HG03135 (cell line): ENCODE data around the gene MED12.

Experiments
- ATAC-seq: cut with Tn5 transposase; IDR thresholded peaks from one replicate; pipeline ENCODE4 v1.9.1; 2021; ENCODE audit warnings: mild to moderate bottlenecking, moderate library complexity; ENCODE audit not compliant: unreplicated experiment

The MED12 gene

DNA sequence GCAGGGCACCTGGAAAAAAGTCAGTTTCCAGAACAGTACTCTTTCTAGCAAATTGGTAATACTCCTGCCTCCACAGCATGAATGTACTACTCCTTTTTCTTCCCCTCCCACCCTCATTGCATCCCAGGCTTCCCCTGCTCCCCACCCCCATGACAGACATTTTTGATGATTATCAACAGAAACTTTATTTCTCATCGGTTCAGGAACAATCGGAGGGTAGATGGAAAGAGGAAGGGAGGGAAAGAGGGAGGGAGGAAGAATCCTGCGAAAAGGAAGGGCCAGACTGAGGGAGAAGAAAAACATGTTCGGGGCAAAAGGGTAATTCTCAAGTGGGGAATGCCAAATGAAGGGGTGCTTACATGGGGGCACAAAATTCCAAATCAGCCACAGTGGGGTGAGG, 11.2 kb upstream of the MED12 start:
- no peak for ATAC-seq

DNA sequence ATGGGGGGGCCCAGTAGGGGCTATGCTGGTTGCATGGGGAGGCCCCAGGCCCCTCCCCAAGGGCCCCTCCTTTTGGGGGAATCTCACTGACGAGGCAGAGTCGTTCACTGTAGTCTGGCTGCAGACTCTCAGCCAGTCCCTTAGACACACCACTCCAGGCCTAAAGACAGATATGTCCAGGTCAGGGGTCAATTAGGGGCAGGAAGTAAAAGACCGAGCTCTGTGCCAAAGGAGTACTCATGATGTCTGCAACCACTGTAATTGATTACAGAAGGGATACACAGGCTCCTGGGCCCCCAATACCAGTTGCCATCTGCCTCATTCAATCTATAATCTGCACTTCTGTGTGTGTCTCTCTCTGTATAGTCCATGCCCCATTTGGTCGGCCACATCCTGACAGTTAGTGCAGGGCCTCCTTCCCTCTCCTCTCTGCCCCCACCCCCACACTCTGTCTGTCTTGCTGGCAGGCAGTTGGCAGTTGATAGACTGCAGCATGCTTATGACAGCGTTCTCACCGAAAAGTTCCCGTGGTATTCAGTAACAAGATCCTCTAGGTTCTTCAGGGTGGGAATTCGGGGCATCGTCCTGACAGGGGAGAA, 10.5 kb upstream of the MED12 start:
- no peak for ATAC-seq

DNA sequence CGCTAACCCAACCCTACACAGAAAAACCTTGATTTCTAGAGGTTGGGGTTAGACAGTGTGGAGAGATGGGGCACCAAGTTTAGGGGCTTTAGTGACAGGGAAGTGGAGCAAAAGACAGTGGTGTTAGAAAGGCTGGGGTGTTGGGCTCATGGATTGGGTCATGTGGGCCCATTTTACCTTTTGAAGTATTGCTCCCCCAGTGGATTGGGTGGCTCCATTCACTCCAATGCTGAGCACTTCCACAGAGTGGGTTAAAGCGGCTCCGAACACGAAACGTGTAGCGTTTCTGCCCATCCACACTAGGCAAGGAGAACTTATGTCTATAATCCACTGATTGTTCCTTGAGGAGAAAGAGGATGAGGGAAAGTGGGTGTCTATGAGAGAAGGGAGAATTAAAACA, 9.3 kb upstream of the MED12 start:
- ATAC-seq, result no peak

DNA sequence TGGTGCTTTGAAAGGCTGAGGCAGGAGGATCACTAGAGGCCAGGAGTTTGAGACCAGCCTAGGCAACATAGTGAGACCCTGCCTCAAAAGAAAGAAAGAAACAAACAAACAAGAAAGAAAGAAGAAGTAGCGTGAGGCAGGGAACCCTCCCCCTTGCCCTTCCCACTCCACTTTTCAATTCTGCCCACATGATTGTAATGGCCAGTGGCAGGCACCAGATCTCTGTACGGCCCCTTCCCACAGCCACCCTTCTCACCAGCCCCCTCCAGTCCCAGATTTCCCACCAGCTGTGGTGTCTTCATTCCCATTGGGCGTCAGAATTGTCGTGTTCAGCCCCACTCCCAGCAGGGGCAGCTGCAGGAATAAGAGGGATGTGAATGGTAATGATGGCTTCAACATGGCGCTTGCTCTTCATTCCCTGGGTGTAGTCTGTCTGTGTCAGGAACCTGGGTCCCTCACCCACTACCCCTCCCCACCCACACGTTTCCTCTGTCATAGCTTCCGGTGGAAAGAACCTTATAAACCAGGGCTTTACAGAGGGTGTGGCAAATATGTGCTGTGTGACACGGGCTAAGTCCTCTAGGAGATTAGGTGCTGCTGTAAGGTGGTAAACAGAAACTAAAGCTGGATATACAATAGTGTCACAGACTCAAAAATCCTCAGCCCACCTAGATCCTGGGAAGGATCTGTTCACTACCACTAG, 7.1 kb upstream of the MED12 start, which contains the start of gene IL2RG:
TSS of gene IL2RG (minus strand) at position 437 of the 703 bp plus-strand sequence. CDS start at position 399, 38 bp downstream.
- ATAC-seq, result peak; percentile 85

DNA sequence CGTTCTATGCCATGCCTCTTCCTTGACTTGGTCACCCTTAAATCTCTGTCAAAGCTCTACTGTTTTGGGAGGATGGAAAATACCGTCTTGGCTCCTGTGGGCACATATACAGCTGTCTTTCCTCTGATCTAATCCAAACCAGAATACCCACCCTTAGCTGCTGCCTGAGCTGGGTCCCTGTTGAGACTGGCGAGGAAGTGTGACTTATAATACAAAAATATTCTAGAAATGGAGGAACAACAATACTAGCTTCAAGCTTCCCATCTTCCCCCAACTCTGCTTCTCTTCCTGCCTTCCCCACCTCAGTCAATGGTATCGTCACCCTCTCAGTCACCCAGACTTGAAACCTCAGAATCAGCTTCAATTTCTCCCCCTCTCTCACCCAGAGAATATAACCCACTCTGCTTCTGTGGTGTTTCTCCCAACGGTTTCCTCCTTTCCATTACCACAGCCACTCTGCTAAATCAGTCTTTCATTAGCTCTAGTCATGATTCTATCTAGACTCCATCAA, 6.4 kb upstream of the MED12 start:
- ATAC-seq, result peak; percentile 9

DNA sequence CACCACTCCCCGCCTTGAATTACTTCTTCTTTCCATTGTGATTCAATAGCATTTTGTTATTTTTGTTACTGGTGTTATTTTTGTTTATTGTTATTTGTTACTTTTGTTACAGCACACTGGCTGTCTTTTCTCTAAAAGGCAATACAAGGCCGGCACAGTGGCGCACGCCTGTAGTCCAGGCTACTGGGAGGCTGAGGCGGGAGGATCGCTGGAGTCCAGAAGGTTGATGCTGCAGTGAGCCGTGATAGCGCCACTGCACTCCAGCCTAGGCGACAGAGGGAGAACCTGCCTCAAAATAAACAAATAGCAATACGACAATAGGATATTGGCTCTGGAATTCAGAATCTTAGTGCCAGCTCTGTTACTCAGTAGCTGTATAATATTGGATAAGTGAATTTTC, 1.0 kb upstream of the MED12 start:
- ATAC-seq, result no peak

DNA sequence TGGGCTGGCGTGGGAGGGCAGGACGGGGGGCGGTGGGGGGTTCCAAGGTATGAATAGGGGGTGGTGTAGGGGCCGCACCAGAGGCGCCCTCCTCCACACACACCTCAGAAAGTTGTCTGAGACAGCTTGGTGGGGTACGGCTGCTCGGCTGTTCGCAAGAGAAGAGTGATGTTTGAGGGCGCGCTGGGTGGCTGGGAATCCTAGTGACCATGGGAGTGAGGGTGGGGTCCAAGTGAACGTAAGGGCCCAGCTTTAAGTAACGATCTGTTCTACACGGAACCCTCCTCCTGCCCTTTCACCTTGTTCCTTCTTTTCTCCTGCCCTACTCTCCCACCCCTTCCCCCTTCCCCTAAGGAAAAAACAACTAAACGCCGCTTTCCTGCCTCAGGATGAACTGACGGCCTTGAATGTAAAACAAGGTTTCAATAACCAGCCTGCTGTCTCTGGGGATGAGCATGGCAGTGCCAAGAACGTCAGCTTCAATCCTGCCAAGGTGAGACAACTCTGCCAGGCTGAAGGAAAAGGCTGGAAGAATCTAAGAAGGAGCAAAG, 664 bp downstream of the MED12 start:
- ATAC-seq, result no peak

DNA sequence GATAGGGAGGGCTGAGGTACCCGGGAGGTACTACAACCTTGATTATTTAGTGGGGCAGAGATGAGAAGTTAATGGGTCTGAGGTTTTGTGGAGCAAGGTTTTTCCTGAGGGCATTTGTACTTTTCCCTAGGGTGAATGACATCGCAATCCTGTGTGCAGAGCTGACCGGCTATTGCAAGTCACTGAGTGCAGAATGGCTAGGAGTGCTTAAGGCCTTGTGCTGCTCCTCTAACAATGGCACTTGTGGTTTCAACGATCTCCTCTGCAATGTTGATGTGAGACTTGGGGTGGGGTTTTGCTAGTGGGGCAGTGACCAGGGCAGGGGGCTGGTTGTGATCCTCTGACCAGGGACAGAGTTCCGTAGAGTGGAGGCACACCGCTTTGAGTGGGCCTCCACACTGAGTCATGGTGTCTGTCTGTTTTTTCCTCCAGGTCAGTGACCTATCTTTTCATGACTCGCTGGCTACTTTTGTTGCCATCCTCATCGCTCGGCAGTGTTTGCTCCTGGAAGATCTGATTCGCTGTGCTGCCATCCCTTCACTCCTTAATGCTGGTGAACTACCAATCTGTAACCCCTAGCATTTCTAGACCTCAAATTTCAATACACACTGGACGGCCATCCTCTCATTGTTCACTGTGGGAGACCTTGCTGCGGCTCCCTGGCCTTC, 9.9 kb downstream of the MED12 start:
- no peak for ATAC-seq

DNA sequence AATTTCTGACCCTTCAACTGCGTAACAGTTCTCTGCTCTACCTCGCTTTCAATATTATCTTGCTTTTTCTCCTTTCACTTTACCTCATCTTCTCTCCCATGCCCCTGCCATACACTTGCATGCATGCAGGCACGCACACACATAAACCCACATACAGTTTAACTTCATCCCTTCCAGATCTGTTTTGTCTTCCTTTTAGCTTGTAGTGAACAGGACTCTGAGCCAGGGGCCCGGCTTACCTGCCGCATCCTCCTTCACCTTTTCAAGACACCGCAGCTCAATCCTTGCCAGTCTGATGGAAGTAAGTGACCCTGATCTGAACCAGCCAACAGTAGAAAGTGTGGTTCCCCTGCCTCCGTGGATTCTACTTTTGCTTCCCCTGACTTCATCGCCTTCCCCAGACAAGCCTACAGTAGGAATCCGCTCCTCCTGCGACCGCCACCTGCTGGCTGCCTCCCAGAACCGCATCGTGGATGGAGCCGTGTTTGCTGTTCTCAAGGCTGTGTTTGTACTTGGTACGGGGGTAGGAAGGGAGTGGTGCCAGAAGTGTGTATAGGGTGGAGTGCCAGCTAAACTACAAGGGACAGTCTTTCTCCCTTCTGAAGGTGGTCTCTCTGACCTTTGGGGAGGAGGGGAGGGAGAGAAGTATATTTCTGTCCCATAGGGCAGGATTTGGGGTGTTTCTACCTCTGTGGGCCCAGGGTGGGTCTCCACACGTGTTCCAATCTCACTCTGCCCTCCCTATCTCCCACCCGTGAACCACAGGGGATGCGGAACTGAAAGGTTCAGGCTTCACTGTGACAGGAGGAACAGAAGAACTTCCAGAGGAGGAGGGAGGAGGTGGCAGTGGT, 10.7 kb downstream of the MED12 start:
- ATAC-seq, result no peak

DNA sequence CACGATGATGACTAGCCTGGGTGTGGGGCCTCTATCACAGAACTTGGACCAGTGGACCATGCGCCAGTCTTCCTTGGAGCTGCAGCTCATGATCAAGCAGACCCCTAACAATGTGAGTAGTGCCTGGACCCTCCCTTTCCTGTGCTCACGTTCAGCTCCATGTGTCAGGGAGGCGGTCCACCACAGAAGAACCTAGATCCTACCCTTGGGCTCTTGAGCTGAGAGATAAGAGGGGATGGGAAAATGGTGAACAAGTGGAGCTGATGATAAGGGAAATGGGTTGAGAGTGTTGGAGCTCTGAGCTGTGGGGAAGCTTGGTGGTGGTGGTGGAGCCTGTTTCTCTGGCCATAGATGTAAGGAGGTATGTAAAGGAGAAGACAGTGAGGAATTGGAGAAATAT, 13.1 kb downstream of the MED12 start:
- ATAC-seq, result no peak

DNA sequence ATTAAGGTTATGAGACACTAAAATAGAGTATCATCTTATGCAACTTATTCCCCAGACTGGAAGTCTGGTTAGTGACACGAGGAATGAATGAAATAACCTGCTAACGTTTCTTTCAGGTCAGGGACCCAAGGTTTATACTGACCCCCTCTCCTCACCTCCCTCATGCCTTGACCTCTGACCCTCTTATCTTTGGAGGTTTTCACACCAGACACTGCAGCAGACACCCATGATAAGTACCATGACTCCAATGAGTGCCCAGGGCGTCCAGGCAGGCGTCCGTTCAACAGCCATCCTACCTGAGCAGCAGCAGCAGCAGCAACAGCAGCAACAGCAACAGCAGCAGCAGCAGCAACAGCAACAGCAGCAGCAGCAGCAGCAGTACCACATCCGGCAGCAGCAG, 22.0 kb downstream of the MED12 start:
- ATAC-seq, result no peak

DNA sequence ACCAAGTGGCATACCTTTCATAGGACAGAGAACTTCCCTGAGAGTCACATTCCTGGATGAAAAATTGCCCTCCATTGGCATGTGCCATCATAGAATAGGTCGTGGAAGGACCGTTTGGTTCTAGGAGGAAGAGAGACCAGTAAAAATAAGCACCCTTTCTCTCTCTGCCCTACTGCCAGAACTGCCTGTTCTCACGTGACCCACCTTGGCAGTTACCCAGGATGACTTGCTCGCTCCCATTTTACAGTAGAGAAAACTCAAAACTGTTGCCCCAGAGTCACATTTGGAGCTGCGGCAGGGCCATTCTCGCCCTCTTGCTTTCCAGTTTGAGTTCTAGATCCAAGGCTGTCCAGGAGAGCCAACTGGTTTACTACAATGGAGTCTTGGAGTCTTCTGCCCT, 25.1 kb downstream of the MED12 start:
- ATAC-seq, result no peak

DNA sequence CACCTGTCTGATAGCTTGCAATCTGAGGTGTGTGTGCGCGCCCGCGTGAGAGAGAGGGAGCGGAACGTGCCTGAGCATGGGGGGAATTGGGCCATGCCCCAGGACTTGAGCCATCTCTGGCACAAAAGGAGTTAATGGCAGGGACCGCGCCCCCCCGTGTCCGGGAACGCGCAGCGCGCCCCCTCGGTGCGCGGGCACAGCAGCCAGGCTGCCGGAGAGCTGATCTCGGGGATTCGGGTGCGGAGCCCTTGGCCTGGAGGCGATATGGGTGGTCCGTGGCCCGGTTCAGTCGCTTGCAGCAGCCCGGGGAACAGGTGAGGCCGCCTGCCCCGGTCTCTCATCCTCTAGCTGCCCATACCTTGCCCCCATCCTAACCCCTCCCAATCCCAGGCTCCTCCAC, 26.3 kb downstream of the MED12 start, which contains the start of gene NLGN3:
TSS of gene NLGN3 (plus strand) at position 191 of the 400 bp plus-strand sequence. CDS start 2,909 bp downstream, outside the sequence.
- ATAC-seq, result no peak

DNA sequence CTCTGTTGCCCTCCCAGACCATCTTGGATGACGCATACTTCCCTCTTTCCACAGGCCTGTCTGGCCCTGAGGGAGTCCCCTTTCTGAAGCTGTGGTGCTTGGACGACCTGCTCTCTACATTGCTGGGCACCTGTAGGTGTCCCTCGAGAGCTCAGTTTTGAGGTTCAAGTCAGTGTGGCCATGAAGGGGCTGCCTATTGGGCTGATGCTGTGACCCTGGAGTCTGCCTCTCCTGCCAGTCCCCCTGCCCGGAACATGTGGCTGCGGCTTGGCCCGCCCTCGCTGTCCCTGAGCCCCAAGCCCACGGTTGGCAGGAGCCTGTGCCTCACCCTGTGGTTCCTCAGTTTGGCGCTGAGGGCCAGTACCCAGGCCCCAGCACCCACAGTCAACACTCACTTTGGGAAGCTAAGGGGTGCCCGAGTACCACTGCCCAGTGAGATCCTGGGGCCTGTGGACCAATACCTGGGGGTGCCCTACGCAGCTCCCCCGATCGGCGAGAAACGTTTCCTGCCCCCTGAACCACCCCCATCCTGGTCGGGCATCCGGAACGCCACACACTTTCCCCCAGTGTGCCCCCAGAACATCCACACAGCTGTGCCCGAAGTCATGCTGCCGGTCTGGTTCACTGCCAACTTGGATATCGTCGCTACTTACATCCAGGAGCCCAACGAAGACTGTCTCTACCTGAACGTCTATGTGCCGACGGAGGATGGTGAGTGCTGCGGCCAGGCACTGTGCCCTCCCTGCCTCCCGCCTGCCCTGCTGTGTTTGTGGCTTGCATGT, 29.3 kb downstream of the MED12 start:
- ATAC-seq, result no peak

DNA sequence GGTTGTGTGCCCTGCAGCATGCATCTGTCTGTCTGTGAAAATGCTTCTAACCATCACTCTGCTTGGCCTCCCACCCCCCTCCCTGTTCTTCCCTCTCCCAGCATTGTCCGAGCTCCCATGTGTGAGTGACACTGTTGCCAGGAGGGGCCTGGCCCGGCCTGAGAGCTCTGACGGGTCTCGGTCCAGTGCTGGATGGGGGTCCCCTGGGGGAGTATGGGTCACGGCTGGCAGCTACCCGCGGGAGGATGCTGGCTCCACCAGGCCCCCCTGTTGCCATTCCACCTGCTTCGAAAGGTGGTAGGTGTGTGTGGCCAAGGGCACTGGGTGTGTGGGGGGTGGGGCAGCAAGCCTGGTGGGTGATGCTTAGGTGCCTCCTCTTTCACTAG, 29.9 kb downstream of the MED12 start:
- ATAC-seq, result no peak

DNA sequence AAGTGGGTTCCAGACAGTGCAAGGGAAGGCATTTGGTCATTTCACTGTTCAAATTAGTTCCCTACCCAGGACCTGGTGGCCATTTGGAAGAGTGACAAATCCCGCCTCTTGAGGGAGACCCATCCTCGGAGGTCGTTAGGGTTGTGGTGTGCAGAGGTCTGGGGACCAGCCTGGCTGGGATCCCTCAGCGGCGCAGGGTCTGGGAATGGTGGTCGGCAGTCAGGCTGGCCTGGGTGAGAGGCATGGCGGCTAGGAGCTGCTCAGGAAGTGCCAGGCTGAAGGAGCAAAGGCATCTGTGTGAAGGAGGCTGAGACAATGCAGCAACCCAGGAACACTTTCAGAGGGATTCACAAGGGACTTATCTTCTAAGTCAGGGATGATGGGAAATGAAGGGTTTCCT, 33.0 kb downstream of the MED12 start:
- no peak for ATAC-seq

DNA sequence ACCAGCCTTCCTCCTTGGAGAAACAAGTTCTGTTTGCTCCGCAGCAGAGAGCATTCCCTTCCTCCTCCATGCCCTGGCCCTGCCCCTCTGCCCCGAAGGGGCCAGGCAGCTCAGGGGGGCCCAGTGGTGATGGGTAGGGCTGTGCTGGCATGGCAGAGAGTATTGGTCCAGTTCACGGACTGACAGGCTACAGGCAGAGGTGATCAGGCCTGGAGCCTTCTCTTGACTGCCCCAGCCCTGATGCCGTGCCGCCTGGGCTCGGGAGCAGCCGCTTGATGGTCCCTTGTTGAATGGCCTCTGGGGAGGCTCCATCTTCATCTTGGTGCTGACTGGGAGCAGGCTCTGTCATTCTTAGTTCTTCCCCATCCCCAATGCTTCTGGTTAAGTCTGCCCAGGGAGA, 35.8 kb downstream of the MED12 start:
- no peak for ATAC-seq

DNA sequence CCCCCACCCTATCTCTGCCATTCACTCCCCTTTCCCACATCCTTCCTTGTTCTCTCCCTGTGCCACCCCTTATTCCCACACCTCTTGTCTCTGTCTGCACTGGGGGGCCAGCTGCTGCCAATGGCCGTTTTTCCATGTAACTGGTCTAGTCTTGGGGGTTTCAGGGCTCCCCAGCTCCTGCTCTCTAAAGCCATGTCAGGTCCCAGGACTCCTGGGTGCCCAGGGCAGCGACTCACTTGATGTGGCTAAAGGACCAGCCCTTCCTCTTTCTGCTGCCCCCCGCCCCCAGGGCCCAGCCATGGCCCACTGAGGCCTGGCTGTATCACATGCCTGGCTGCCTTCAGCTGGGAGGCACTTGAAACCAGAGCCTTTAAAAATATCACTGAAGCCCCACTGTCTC, 36.2 kb downstream of the MED12 start:
- no peak for ATAC-seq

DNA sequence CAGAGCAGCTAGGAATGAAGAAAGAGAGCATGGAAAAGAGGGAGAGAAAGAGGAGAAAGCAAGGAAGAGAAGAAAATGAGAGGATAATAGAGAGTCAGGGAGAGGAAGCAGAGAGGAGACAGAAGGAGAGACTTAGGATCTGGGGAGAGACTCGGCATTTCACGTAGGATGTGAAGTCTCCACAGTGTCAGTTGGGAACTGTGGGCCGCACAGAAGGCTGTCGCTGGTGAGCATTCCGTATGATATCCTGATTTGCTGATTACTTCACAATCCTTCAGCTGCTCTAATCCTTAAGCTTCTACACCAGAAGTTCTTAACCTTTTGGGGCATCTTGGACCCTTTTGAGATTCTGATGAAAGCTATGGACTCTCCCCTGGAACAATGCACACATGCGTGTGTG, 40.2 kb downstream of the MED12 start:
- no peak for ATAC-seq

DNA sequence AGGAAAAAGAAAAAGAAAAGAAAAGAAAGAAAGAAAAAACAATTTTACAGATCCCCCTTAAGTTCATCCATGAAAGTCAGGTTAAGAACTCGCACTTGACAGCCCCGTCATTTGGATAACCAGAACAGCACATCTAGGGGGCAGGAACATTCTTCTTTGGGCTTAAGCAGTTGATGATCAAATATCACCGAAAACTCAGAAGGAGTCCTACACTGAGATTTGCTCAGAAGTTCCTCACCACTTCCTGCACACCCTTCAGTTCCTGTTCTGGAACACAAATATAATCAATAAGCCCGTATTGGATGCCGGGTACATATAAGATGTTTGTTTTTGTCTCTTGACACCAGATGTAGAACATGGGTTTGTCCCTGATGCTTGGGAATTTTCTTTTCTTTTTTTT, 40.9 kb downstream of the MED12 start:
- ATAC-seq, result no peak
